HepG2 (cell line): ENCODE results near the gene FAHD1. TPM values are rescaled to one million over a fixed set of nuclear protein-coding genes. Genes with fewer than 3 reads are reported as not detected.
A peak's percentile ranks its signal among the peaks of the same experiment; 100 is the strongest.

ENCODE experiments used
- ATAC-seq: fragments of 200-7000 bp; cut with Tn5 transposase; 3 replicates; pipeline ENCODE4 v1.9.1; 2020; ENCODE audit warnings: mild to moderate bottlenecking, moderate library complexity
- BruUV-seq: library from RNA; stranded (reverse); fragments of 400-500 nt; replicated peaks from 2 replicates; lab custom pipeline; 2021; lab: Mats Ljungman, UMichigan
- CTCF ChIA-PET: fragments of 300-600 bp; formaldehyde crosslinking; extraction: SDS; loops from one replicate; lab custom pipeline; 2021; ENCODE audit warnings: low total read pairs, inconsistent platforms, low intra/inter-chr PET ratio; lab: Yijun Ruan, JAX
- POLR2A ChIA-PET: fragments of 350-600 bp; sonication (Branson Sonifier 250); formaldehyde crosslinking; loops from one replicate; lab custom pipeline; 2020; ENCODE audit warnings: antibody characterized with exemption, inconsistent platforms; lab: Yijun Ruan, JAX
- DNase-seq: peaks from one replicate; pipeline ENCODE4 v3.0.0-alpha.2; 2015; ENCODE audit warnings: low spot score
- FAIRE-seq: peaks from 3 replicates; lab custom pipeline; 2011; peaks lifted over from hg19 to GRCh38; lab: Jason Lieb, UNC
- H2AFZ ChIP-seq: one replicate; pipeline ENCODE4 v1.6.1; 2011; ENCODE audit warnings: low read length, inconsistent platforms
- H3K27ac ChIP-seq: fragments of 300-600 bp; 3 replicates; pipeline ENCODE4 v1.8.0; 2011; ENCODE audit warnings: mixed run types, mild to moderate bottlenecking, mixed read lengths, low read length, inconsistent platforms; ENCODE audit not compliant: insufficient read depth; ENCODE audit errors: extremely low read length
- H3K27me3 ChIP-seq, 2 experiments: fragments of 200-600 bp in 1 of 2; 2 replicates in 1 of 2; 3 replicates in 1 of 2; pipeline versions ENCODE4 v1.6.0 to v1.8.0; 2011; ENCODE audit warnings: low read length in 2 of 2, mild to moderate bottlenecking in 2 of 2, moderate library complexity in 2 of 2, inconsistent platforms in 1 of 2; ENCODE audit not compliant: insufficient read depth in 2 of 2, control insufficient read depth in 1 of 2
- H3K36me3 ChIP-seq, 2 experiments: fragments of 200-600 bp in 1 of 2; replicated peaks in 1 of 2; 2 replicates in 1 of 2; 3 replicates in 1 of 2; pipeline versions ENCODE4 v1.5.1 to v1.8.0; 2011; ENCODE audit warnings: low read length in 2 of 2, inconsistent platforms in 1 of 2; ENCODE audit not compliant: insufficient read depth in 2 of 2, control insufficient read depth in 1 of 2
- H3K4me1 ChIP-seq: 2 replicates; pipeline ENCODE4 v1.5.1; 2012; ENCODE audit warnings: low read length, inconsistent platforms; ENCODE audit not compliant: insufficient read depth
- H3K4me2 ChIP-seq: 2 replicates; pipeline ENCODE4 v1.6.0; 2011; ENCODE audit warnings: low read depth, low read length, inconsistent platforms
- H3K4me3 ChIP-seq, 3 experiments: fragments of 200-600 bp in 1 of 3; sonication (generic), shearing (Covaris generic) in 1 of 3; replicated peaks in 1 of 3; 2 replicates each; pipeline ENCODE4 v1.5.1; 2011 to 2016; ENCODE audit warnings: low read length in 3 of 3, inconsistent platforms in 2 of 3, low read depth in 2 of 3, mild to moderate bottlenecking in 2 of 3, control low read depth in 1 of 3, mixed read lengths in 1 of 3; ENCODE audit not compliant: insufficient read depth in 1 of 3
- H3K79me2 ChIP-seq: one replicate; pipeline ENCODE4 v1.6.1; 2011; ENCODE audit warnings: low read length, inconsistent platforms; ENCODE audit not compliant: insufficient read depth
- H3K9ac ChIP-seq: 2 replicates; pipeline ENCODE4 v1.6.0; 2011; ENCODE audit warnings: mild to moderate bottlenecking, low read depth, low read length, inconsistent platforms; ENCODE audit not compliant: insufficient read depth
- H3K9me3 ChIP-seq: 2 replicates; pipeline ENCODE4 v1.5.1; 2012; ENCODE audit warnings: mild to moderate bottlenecking, low read length
- H4K20me1 ChIP-seq: 2 replicates; pipeline ENCODE4 v1.6.0; 2011; ENCODE audit warnings: inconsistent platforms, mild to moderate bottlenecking, low read length, moderate library complexity; ENCODE audit not compliant: insufficient read depth
- ATF1 ChIP-seq: IDR thresholded peaks from 2 replicates; pipeline ENCODE4 v1.6.1; 2016; ENCODE audit warnings: mild to moderate bottlenecking, control low read depth
- HMG20B ChIP-seq: conservative IDR thresholded peaks from 2 replicates; pipeline ENCODE4 v1.6.1; 2016; ENCODE audit warnings: missing genetic modification reagents, missing compliant biosample characterization
- KDM4B ChIP-seq: sonication (generic); formaldehyde crosslinking; IDR thresholded peaks from 2 replicates; pipeline ENCODE4 v1.4.0; 2020; ENCODE audit warnings: missing genetic modification reagents
- NFIB ChIP-seq: sonication (generic); formaldehyde crosslinking; IDR thresholded peaks from 2 replicates; pipeline ENCODE4 v1.9.0; 2021; ENCODE audit warnings: missing genetic modification reagents, mild to moderate bottlenecking, borderline replicate concordance
- PCBP2 ChIP-seq: fragments of 200-400 bp; formaldehyde crosslinking; optimal IDR thresholded peaks from 2 replicates; pipeline ENCODE3; 2018; ENCODE audit warnings: low read length, low read depth; ENCODE audit not compliant: poor library complexity, severe bottlenecking
- POLR2G ChIP-seq: fragments of 200-400 bp; formaldehyde crosslinking; IDR thresholded peaks from 2 replicates; pipeline ENCODE4 v1.6.1; 2018; ENCODE audit warnings: mild to moderate bottlenecking, low read depth, low read length, moderate library complexity
- U2AF1 ChIP-seq: fragments of 200-400 bp; formaldehyde crosslinking; optimal IDR thresholded peaks from 2 replicates; pipeline ENCODE3; 2017; ENCODE audit warnings: mild to moderate bottlenecking, low read depth, low read length
- ZFP90 ChIP-seq: sonication (generic); formaldehyde crosslinking; IDR thresholded peaks from 2 replicates; pipeline ENCODE4 v1.8.0; 2022; ENCODE audit warnings: missing genetic modification reagents, mild to moderate bottlenecking, inconsistent platforms, borderline replicate concordance
- ZMYM3 ChIP-seq: sonication (generic); formaldehyde crosslinking; IDR thresholded peaks from 2 replicates; pipeline ENCODE4 v1.5.1; 2020; ENCODE audit warnings: mild to moderate bottlenecking, missing genetic modification reagents
- ZNF20 ChIP-seq: sonication (generic); formaldehyde crosslinking; IDR thresholded peaks from 2 replicates; pipeline ENCODE4 v1.4.0; 2020; ENCODE audit warnings: mild to moderate bottlenecking, moderate library complexity, missing genetic modification reagents
- ZNF260 ChIP-seq: sonication (generic); formaldehyde crosslinking; IDR thresholded peaks from 2 replicates; pipeline ENCODE4 v1.4.0; 2020; ENCODE audit warnings: missing genetic modification reagents, low read depth, mild to moderate bottlenecking, borderline replicate concordance
- ZNF510 ChIP-seq: sonication (generic); formaldehyde crosslinking; IDR thresholded peaks from 2 replicates; pipeline ENCODE4 v1.4.0; 2020; ENCODE audit warnings: low read depth, mild to moderate bottlenecking, missing genetic modification reagents
- WGBS: methylation state at CpG from one replicate; pipeline ENCODE4 v1.1.6; 2017; ENCODE audit warnings: low lambda C conversion rate; 5-methylcytosine and 5-hydroxymethylcytosine counted together
- in situ Hi-C: cut with HindIII; loops from 2 replicates; pipeline ENCODE4 v1.10.0; 2017; ENCODE audit warnings: low pct_unique_long_range_greater_than_20kb; ENCODE audit not compliant: extremely low pct_ligation_motif_present
- intact Hi-C: fragments of 100-400 bp; cut with micrococcal nuclease; formaldehyde crosslinking; loops from one replicate; pipeline ENCODE4 v1.10.0; 2022; ENCODE audit not compliant: unreplicated experiment
- polyA plus RNA-seq, 8 experiments: library from polyadenylated mRNA; depleted of rRNA in 3 of 8; stranded (reverse) in 7 of 8; unstranded in 1 of 8; fragments of >200 nt; fragmentation: Illumina TruSeq in 4 of 8; extraction: Trizol in 4 of 8; gene quantifications; 2 replicates each; pipeline versions ENCODE4 v1.2.1 to v1.2.3, GENCODE V29; 2011 to 2016; ENCODE audit warnings: low read depth in 4 of 8, missing spikeins in 1 of 8, mixed read lengths in 1 of 8; ENCODE audit not compliant: insufficient read depth in 1 of 8
- total RNA-seq, 5 experiments: library from RNA; depleted of rRNA; stranded (reverse); fragments of >200 nt; fragmentation: Illumina TruSeq; extraction: Trizol; gene quantifications; 2 replicates each; pipeline ENCODE4 v1.2.3, GENCODE V29; 2016; ENCODE audit warnings: low read depth in 1 of 5
- TF ChIP-seq, protein P1 (sequence below): sonication (generic); formaldehyde crosslinking; IDR thresholded peaks from 2 replicates; pipeline ENCODE4 v1.4.0; 2020; ENCODE audit warnings: missing genetic modification reagents
- TF ChIP-seq, protein P2 (sequence below): sonication (generic); formaldehyde crosslinking; IDR thresholded peaks from 2 replicates; pipeline ENCODE4 v1.5.0; 2020; ENCODE audit warnings: mild to moderate bottlenecking, missing genetic modification reagents

FAHD1 gene
- total and polyA plus RNA-seq, 2 of the 13 experiments (the other 11 are each of a cell fraction or from before 2014, with no cell fraction given): 39.0 to 45.3 TPM

DNA sequence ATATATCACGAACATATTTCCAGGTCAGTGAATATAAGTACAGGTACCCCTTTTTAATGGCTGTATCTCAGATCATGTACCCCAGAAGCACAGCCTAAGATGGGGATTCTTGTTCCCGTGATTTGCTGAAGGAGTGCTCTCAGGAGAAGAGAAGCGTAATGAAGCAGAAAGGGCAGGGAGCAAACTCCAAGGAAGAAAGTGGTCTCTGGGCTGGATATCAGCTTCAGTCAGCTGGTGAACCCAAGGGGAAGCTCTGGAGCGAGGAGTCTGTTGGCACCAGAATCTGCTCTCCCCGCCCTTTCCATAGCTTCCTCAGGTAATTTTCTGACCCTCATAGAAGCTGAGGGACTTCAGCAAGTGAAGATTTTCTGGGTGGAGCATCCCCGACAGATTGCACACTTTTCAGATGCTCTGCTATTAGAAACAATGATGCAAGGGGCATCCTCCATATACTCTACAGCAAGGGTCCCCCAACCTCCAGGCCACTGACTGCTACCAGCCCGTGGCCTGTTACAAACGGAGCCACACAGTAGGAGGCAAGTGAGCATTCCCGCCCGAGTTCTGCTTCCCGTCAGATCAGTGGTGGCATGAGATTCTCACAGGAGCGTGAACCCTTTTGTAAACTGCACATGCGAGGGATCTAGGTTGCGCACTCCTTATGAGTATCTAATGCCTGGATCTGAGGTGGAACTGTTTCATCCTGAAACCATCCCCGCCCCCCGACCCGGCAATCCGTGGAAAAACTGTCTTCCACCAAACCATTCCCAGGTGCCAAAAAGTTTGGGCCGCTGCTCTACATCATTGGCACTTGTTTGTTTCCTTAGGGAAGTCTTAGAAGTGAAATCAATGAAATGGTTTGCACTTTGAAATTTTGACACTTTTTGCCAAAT is 4.4 kb downstream of the FAHD1 start (continued):
- TF ChIP-seq KDM4B (CRISPR knock-in tag) (no peak), POLR2G (peak; percentile 57)
- TF ChIP-seq, all 625 proteins: peak for 4

DNA sequence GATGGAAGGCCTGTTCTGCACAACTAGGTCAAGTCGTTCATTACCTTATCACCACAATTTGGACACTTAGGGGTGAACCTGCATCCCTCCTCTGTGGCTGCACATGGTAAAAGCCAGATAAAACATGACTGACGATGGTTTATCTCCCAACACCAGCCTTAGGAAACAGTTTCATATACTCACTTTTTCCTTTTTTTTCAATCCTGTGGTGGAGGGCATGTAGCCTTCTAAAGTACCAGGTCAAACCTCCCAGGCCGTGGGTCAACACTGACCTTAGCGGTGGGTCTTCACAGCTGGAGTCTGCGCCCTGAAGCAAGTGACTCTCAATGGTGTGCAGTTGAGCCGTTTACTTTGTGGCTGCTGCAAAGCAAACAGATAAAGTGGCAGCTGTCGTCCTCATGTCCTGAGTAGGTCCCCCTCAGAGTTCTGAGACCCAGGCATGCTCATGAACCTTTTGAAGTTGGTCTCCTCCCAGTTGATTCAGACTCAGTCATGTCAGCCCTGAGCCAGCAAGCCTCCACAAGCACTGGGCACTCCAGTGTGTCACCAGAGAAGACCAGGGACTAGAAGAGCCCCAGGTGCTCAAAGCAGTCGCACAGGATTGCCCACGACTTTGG is 5.9 kb downstream of the FAHD1 start:
- 5% methylated on average over 8 of the region's 9 CpGs for WGBS
- ChIA-PET CTCF (no interaction called here), POLR2A (interaction anchor here (0.7 to 1.6 kb wide), 7 partner anchors 8 to 145 kb away, joined by 3 to 7 read pairs (median 4); partner anchors contain the start of genes NUBP2, RPS2 and SPSB3)
- Histone ChIP-seq H3K36me3 (peaks cover 0 to 1% of the 10 kb centered on the region in 2 experiments; a peak in 2 of 5 replicates), H3K27ac (peak overlapping the region; percentile 61), H3K9ac (peak overlapping the region; percentile 45; the same call in 1 of the 2 replicates), H3K27me3 (no peaks in the 10 kb centered on the region), H3K79me2 (peaks cover 38% of the 10 kb centered on the region), H2AFZ (no peak overlapping the region), H4K20me1 (peaks cover 5% of the 10 kb centered on the region; the same call in 1 of the 2 replicates), H3K4me2 (peak overlapping the region; percentile 72), H3K9me3 (no peaks in the 10 kb centered on the region), H3K4me3 (peak overlapping the region in 1 of 3 experiments; percentile 23; a peak in 1 of 6 replicates), H3K4me1 (peaks cover 57% of the 10 kb centered on the region)
- peak; percentile 82 for FAIRE-seq
- no TSS peak for BruUV-seq
- in situ Hi-C loops (no loop called here), intact Hi-C loops (no loop called here)
- ATAC-seq: peak; percentile 92
- peak; percentile 95 for DNase-seq
- no peak for TF ChIP-seq ZNF260
- TF ChIP-seq ATF1 (CRISPR knock-in tag): no peak
- 0 out of 2 replicates have a peak, but pooled peaks have one; percentile 58 for TF ChIP-seq ZFP90 (CRISPR knock-in tag)
- TF ChIP-seq, protein P1, sequence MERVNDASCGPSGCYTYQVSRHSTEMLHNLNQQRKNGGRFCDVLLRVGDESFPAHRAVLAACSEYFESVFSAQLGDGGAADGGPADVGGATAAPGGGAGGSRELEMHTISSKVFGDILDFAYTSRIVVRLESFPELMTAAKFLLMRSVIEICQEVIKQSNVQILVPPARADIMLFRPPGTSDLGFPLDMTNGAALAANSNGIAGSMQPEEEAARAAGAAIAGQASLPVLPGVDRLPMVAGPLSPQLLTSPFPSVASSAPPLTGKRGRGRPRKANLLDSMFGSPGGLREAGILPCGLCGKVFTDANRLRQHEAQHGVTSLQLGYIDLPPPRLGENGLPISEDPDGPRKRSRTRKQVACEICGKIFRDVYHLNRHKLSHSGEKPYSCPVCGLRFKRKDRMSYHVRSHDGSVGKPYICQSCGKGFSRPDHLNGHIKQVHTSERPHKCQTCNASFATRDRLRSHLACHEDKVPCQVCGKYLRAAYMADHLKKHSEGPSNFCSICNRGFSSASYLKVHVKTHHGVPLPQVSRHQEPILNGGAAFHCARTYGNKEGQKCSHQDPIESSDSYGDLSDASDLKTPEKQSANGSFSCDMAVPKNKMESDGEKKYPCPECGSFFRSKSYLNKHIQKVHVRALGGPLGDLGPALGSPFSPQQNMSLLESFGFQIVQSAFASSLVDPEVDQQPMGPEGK: peak; percentile 65
- 0 out of 2 replicates have a peak, but pooled peaks have one; percentile 18 for TF ChIP-seq HMG20B (CRISPR knock-in tag)
- peak; percentile 84 for TF ChIP-seq ZMYM3 (CRISPR knock-in tag)
- TF ChIP-seq U2AF1: no peak
- no peak for TF ChIP-seq NFIB (CRISPR knock-in tag)
- TF ChIP-seq PCBP2: no peak
- TF ChIP-seq, protein P2, sequence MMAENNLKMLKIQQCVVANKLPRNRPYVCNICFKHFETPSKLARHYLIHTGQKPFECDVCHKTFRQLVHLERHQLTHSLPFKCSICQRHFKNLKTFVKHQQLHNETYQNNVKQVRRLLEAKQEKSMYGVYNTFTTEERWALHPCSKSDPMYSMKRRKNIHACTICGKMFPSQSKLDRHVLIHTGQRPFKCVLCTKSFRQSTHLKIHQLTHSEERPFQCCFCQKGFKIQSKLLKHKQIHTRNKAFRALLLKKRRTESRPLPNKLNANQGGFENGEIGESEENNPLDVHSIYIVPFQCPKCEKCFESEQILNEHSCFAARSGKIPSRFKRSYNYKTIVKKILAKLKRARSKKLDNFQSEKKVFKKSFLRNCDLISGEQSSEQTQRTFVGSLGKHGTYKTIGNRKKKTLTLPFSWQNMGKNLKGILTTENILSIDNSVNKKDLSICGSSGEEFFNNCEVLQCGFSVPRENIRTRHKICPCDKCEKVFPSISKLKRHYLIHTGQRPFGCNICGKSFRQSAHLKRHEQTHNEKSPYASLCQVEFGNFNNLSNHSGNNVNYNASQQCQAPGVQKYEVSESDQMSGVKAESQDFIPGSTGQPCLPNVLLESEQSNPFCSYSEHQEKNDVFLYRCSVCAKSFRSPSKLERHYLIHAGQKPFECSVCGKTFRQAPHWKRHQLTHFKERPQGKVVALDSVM (CRISPR knock-in tag): peak; percentile 66
- no peak for TF ChIP-seq ZNF20 (CRISPR knock-in tag)
- TF ChIP-seq ZNF510 (CRISPR knock-in tag): no peak
